Small intestine (tissue), 7 donors: ENCODE results near the gene HPCAL1. TPM values are rescaled to one million over a fixed set of nuclear protein-coding genes. Genes with fewer than 3 reads are reported as not detected.
"Not testable (repeated sequence)": the region's sequence is repeated elsewhere in the genome, so short reads cannot be mapped to it uniquely, and the experiment has no call there.

ENCODE experiments used
- DNase-seq, 2 donors: peaks; one replicate each; pipeline versions ENCODE4 v3.0.0 to v3.0.0-alpha.2; 2013
- FAIRE-seq: peaks from 2 replicates; lab custom pipeline; 2012; peaks lifted over from hg19 to GRCh38; lab: Jason Lieb, UNC
- H3K27ac ChIP-seq, 3 donors: one replicate each; pipeline ENCODE4 v1.5.1; 2013; ENCODE audit warnings: low read length in 2 of 3, mild to moderate bottlenecking in 2 of 3, control low read depth in 1 of 3, inconsistent platforms in 1 of 3, low read depth in 1 of 3, moderate library complexity in 1 of 3
- H3K27me3 ChIP-seq, 3 donors: one replicate each; pipeline ENCODE4 v1.6.1; 2013; ENCODE audit warnings: low read length in 3 of 3, inconsistent platforms in 1 of 3; ENCODE audit not compliant: control insufficient read depth in 3 of 3, insufficient read depth in 3 of 3
- H3K36me3 ChIP-seq, 3 donors: one replicate each; pipeline ENCODE4 v1.6.1; 2013; ENCODE audit warnings: low read length in 3 of 3, inconsistent platforms in 1 of 3, low read depth in 1 of 3, mild to moderate bottlenecking in 1 of 3, moderate library complexity in 1 of 3; ENCODE audit not compliant: control insufficient read depth in 3 of 3, insufficient read depth in 2 of 3
- H3K4me1 ChIP-seq, 3 donors: one replicate each; pipeline ENCODE4 v1.6.1; 2013; ENCODE audit warnings: low read length in 2 of 3, inconsistent platforms in 1 of 3, low read depth in 1 of 3, mild to moderate bottlenecking in 1 of 3, moderate library complexity in 1 of 3; ENCODE audit not compliant: control insufficient read depth in 3 of 3, insufficient read depth in 2 of 3
- H3K4me3 ChIP-seq, 3 donors: one replicate each; pipeline ENCODE4 v1.5.1; 2013; ENCODE audit warnings: low read length in 3 of 3, control low read depth in 1 of 3, inconsistent platforms in 1 of 3, low read depth in 1 of 3, mild to moderate bottlenecking in 1 of 3, moderate library complexity in 1 of 3
- H3K9me3 ChIP-seq, 2 donors: one replicate each; pipeline ENCODE4 v1.6.1; 2013; ENCODE audit warnings: low read depth in 1 of 2, low read length in 1 of 2; ENCODE audit not compliant: control insufficient read depth in 2 of 2, insufficient read depth in 1 of 2
- WGBS, 3 donors: extraction: QIAGEN DNeasy Blood & Tissue Kit; methylation state at CpG; one replicate each; pipeline ENCODE4 v1.1.7; 2013; 5-methylcytosine and 5-hydroxymethylcytosine counted together
- polyA plus RNA-seq, 4 donors: library from polyadenylated mRNA; stranded (reverse) in 3 of 4; unstranded in 1 of 4; fragments of 200-250 nt in 3 of 4; fragments of 120-200 nt in 1 of 4; gene quantifications; one replicate each; pipeline versions ENCODE4 v1.2.1 to v1.2.3, GENCODE V29; 2013
- donor health status: healthy with polysubstance abuse.
- donor health status: control.
- donor health status: control.
- donor health status: Bipolar disorder and iron deficiency.
- donor health status: healthy.

Gene HPCAL1
- polyA plus RNA-seq, 4 donors: 82.3 to 142 (median 94.2) TPM

DNA sequence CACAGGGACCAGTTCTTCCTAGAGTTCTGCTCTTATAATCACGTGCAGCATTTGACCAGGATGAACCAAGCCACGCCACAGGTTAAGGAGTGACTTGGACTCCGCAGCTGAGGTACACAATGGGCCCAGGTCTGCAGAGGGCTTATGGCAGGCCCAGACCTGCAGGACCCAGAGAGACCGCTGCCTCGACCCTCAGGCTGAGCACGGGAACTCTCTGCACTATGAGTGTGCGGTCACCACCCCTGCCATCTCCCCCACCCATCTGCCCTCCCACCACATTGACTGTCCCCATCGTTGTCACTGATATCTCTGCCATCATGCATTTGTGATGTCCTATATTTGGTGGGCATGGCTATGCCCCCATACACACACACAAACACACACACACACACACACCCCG, 45.7 kb upstream of the HPCAL1 start:
- FAIRE-seq (no peak), DNase-seq (no peak)
- WGBS, 3 donors: 87 to 91% (median 90%) methylated on average over 9 of the region's 9 CpGs
- Histone ChIP-seq H3K4me3 (no peak overlapping the region), H3K27ac (no peak overlapping the region), H3K4me1 (peaks cover 0 to 3% (median 0%) of the 10 kb centered on the region in 3 donors), H3K36me3 (no peaks in the 10 kb centered on the region), H3K9me3 (no peaks in the 10 kb centered on the region), H3K27me3 (no peaks in the 10 kb centered on the region)

GRCh38 chr2:10257500-10258147, 45.1 kb upstream of the HPCAL1 start:
- no peak overlapping the region for H3K4me3 ChIP-seq
- H3K27ac ChIP-seq: no peak overlapping the region
- peaks cover 0 to 3% (median 0%) of the 10 kb centered on the region in 3 donors for H3K4me1 ChIP-seq
- no peak for FAIRE-seq
- 88 to 91% (median 90%) methylated on average over 14 to 16 of the region's 16 CpGs for WGBS, 3 donors
- no peaks in the 10 kb centered on the region for H3K36me3 ChIP-seq
- H3K9me3 ChIP-seq: no peaks in the 10 kb centered on the region
- no peaks in the 10 kb centered on the region for H3K27me3 ChIP-seq
- no peak for DNase-seq

GRCh38 chr2:10258326-10258725, 44.4 kb upstream of the HPCAL1 start:
- Histone ChIP-seq H3K27me3 (no peaks in the 10 kb centered on the region), H3K27ac (no peak overlapping the region), H3K4me3 (no peak overlapping the region), H3K4me1 (peaks cover 0 to 3% (median 0%) of the 10 kb centered on the region in 3 donors), H3K9me3 (no peaks in the 10 kb centered on the region), H3K36me3 (no peaks in the 10 kb centered on the region)
- FAIRE-seq: no peak
- no peak for DNase-seq
- WGBS, 3 donors: 84 to 95% (median 94%) methylated on average over 5 of the region's 5 CpGs

- Histone ChIP-seq H3K4me1 (peaks cover 0 to 3% (median 0%) of the 10 kb centered on the region in 3 donors), H3K27ac (no peak overlapping the region), H3K4me3 (no peak overlapping the region), H3K36me3 (no peaks in the 10 kb centered on the region), H3K9me3 (no peaks in the 10 kb centered on the region), H3K27me3 (no peaks in the 10 kb centered on the region)
- DNase-seq (no peak), FAIRE-seq (no peak)
- 72 to 85% (median 83%) methylated on average over 3 of the region's 3 CpGs for WGBS, 3 donors
Measured at GRCh38 chr2:10258726-10259125, 44.0 kb upstream of the HPCAL1 start.

DNA sequence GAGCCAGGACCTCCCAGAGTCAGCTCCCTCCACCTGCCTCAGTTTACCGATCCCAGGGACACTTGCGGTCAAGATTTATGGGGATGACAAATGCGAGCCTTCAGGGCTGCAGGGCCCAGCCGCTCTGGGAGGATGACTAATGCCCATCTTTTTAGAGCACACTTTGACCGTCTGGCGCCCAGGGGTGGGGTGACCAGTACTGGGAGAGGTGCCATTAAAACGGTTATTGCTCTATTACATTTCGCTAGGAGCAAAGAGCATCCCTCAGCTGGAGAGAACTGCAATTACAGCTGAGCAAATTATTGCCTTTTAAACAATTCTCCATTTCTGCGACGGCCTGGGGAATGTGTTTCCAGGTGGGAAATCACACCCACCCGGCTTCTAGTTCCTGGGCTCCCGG, 42.6 kb upstream of the HPCAL1 start:
- H3K36me3 ChIP-seq: no peaks in the 10 kb centered on the region
- H3K4me3 ChIP-seq: no peak overlapping the region
- peak; percentile 77 to 96 for DNase-seq
- WGBS, 3 donors: 21 to 62% (median 37%) methylated on average over 12 of the region's 12 CpGs
- no peak overlapping the region for H3K27ac ChIP-seq
- no peaks in the 10 kb centered on the region for H3K9me3 ChIP-seq
- FAIRE-seq: no peak
- H3K27me3 ChIP-seq: no peaks in the 10 kb centered on the region
- peaks cover 0 to 3% (median 0%) of the 10 kb centered on the region in 3 donors for H3K4me1 ChIP-seq

- H3K27me3 ChIP-seq, H3K27ac ChIP-seq, H3K36me3 ChIP-seq, DNase-seq, H3K9me3 ChIP-seq, H3K4me3 ChIP-seq, FAIRE-seq: not testable (repeated sequence)
- peaks cover 0 to 17% (median 0%) of the 10 kb centered on the region in 3 donors for H3K4me1 ChIP-seq
- WGBS, 3 donors: 83 to 97% (median 90%) methylated on average over 2 to 4 of the region's 5 CpGs
Measured at GRCh38 chr2:10263526-10263925, 39.2 kb upstream of the HPCAL1 start.

DNA sequence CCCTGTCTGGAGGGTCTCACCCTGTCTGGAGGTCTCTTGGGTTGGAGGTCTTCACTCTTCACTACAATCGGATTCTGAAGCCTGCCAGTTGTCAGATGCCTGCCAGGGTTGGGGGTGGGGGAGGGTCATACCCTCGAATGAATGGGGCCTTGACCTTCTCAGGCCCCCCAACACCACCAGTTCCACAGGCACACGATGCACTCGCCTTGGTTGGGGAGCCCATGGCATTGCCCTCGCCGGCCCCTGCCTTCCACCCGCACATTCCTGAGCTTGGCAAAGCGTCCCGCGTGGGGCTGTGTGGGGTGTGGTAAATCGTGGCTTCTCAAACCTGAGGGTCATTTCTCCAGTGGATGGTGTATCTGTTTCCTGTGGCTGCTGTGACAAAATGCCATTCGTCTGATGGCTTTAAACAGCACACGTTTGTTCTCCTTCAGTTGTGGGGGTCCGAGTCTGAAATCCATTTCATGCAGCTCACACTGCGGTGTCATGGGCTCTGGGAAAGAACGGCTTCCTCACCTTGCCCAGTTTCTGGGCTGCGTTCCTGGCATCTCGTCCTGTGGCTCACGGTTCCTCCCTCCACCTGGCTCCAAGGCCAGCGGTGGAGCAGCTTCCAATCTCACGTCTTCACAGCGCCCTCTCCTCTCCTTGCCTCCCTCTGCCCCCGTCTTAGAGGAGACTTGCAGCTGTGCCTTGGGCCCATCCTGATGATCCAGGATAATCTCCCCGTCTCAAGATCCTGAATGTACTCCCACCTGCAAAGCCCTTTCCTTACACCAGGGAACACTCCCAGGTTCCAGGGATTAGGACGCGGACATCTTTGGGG, 38.0 kb upstream of the HPCAL1 start:
- no peak overlapping the region for H3K4me3 ChIP-seq
- FAIRE-seq (no peak), DNase-seq (no peak)
- H3K4me1 ChIP-seq: peaks cover 0 to 26% (median 2%) of the 10 kb centered on the region in 3 donors
- no peaks in the 10 kb centered on the region for H3K36me3 ChIP-seq
- WGBS, 3 donors: 84 to 88% (median 86%) methylated on average over 26 of the region's 26 CpGs
- H3K9me3 ChIP-seq: no peaks in the 10 kb centered on the region
- no peaks in the 10 kb centered on the region for H3K27me3 ChIP-seq
- H3K27ac ChIP-seq: no peak overlapping the region

GRCh38 chr2:10265329-10266132, 37.2 kb upstream of the HPCAL1 start:
- no peak for DNase-seq
- FAIRE-seq: no peak
- no peaks in the 10 kb centered on the region for H3K36me3 ChIP-seq
- H3K4me1 ChIP-seq: peaks cover 0 to 31% (median 3%) of the 10 kb centered on the region in 3 donors
- H3K4me3 ChIP-seq: no peak overlapping the region
- no peaks in the 10 kb centered on the region for H3K27me3 ChIP-seq
- WGBS, 3 donors: 91 to 95% (median 93%) methylated on average over 18 of the region's 18 CpGs
- no peaks in the 10 kb centered on the region for H3K9me3 ChIP-seq
- H3K27ac ChIP-seq: no peak overlapping the region
